Measurements from ENCODE around the gene NELL1.
A peak's percentile ranks its signal among the peaks of the same experiment; 100 is the strongest.

- TF ChIP-seq CTCF (IDR thresholded peaks at IDR 0.05) (peak in 2 of 6 experiments; percentile 7 to 17), POLR2A (IDR thresholded peaks at IDR 0.05) (no peak)
Observed at GRCh38 chr11:20671856-20672546, 2.6 kb downstream of the NELL1 start.
